ENCODE results near the gene RGS4. TPM values are rescaled to one million over a fixed set of nuclear protein-coding genes. Genes with fewer than 3 reads are reported as not detected.
A peak's percentile ranks its signal among the peaks of the same experiment; 100 is the strongest.

The RGS4 gene
- total and polyA plus RNA-seq, 9 donors, result 0.85 to 3.8 (median 1.8) TPM

DNA sequence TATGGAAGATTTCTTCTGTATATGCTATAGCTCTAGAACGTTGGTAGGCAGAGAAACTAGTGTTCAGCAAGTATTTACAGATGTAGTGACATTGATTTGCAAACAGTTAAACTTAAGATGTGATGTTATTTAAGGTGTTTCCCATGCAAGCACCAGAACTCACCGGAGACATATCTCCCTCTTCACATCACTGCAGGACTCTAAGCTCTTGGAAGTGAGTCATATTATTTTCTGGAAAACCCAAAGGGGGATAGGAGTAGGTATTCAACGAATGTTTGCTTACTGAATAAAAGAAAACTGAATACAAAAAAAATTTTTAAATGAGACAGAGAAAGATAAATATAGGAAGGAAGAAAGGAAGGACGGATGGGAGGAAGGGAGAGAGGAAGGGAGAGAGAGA, 25.0 kb downstream of the RGS4 start:
- H3K4me1 ChIP-seq (ENCODE audit: control insufficient read depth, insufficient read depth, low read length), result no peaks in the 10 kb centered on the region
- no peak overlapping the region for H3K27ac ChIP-seq (ENCODE audit: low read length)
- H3K36me3 ChIP-seq (ENCODE audit: control insufficient read depth, insufficient read depth, low read length), result no peaks in the 10 kb centered on the region
- no peaks in the 10 kb centered on the region for H3K9me3 ChIP-seq (replicated peaks; ENCODE audit: control insufficient read depth, low read depth, low read length)
- no peak overlapping the region for H3K4me3 ChIP-seq (ENCODE audit: low read length)
- H3K27me3 ChIP-seq (ENCODE audit: control insufficient read depth, insufficient read depth, low read length), result no peaks in the 10 kb centered on the region
- no CpG with 5 or more reads among the region's 4 CpGs for WGBS (ENCODE audit: insufficient coverage)
- DNase-seq, result no peak

DNA sequence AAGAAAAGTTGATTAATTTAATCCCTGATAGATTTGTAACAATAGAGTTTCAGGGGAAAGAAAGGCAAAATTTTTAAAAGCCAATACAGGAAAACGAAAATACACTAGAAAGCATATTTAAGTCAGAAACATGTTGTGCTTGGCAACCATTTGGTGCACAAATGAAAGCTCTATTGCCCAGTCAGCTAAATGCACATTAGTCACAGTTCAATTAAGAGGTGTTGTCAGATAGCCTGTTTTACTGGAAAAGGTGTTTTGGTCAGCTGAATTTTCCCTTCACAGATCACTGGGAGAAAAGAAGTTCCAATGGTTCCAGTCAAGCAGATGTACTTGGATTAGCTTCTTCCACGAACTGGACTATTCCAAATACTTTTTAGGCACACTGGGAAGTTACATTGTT, 25.4 kb downstream of the RGS4 start:
- H3K4me1 ChIP-seq (ENCODE audit: control insufficient read depth, insufficient read depth, low read length), result no peaks in the 10 kb centered on the region
- no peaks in the 10 kb centered on the region for H3K36me3 ChIP-seq (ENCODE audit: control insufficient read depth, insufficient read depth, low read length)
- no CpG with 5 or more reads among the region's 2 CpGs for WGBS (ENCODE audit: insufficient coverage)
- DNase-seq, result no peak
- H3K27ac ChIP-seq (ENCODE audit: low read length), result no peak overlapping the region
- H3K9me3 ChIP-seq (replicated peaks; ENCODE audit: control insufficient read depth, low read depth, low read length), result no peaks in the 10 kb centered on the region
- H3K4me3 ChIP-seq (ENCODE audit: low read length), result no peak overlapping the region
- H3K27me3 ChIP-seq (ENCODE audit: control insufficient read depth, insufficient read depth, low read length), result no peaks in the 10 kb centered on the region

- WGBS (ENCODE audit: insufficient coverage), result no CpG with 5 or more reads among the region's 1 CpG
Observed at GRCh38 chr1:163095213-163095612, 26.1 kb downstream of the RGS4 start.

GRCh38 chr1:163102590-163102989, 33.4 kb downstream of the RGS4 start:
- no peaks in the 10 kb centered on the region for H3K27me3 ChIP-seq (ENCODE audit: control insufficient read depth, insufficient read depth, low read length)
- H3K27ac ChIP-seq (ENCODE audit: low read length), result no peak overlapping the region
- no peaks in the 10 kb centered on the region for H3K36me3 ChIP-seq (ENCODE audit: control insufficient read depth, insufficient read depth, low read length)
- H3K4me3 ChIP-seq (ENCODE audit: low read length), result no peak overlapping the region
- 40% methylated on average over 1 of the region's 1 CpG for WGBS (ENCODE audit: insufficient coverage)
- no peaks in the 10 kb centered on the region for H3K4me1 ChIP-seq (ENCODE audit: control insufficient read depth, insufficient read depth, low read length)
- no peaks in the 10 kb centered on the region for H3K9me3 ChIP-seq (replicated peaks; ENCODE audit: control insufficient read depth, low read depth, low read length)
- peak; percentile 53 for DNase-seq

More at GRCh38 chr1:163095213-163095612, 26.1 kb downstream of the RGS4 start:
- no peaks in the 10 kb centered on the region for H3K9me3 ChIP-seq (replicated peaks; ENCODE audit: control insufficient read depth, low read depth, low read length)
- H3K4me3 ChIP-seq (ENCODE audit: low read length), result no peak overlapping the region
- no peak for DNase-seq
- H3K36me3 ChIP-seq (ENCODE audit: control insufficient read depth, insufficient read depth, low read length), result no peaks in the 10 kb centered on the region
- no peaks in the 10 kb centered on the region for H3K27me3 ChIP-seq (ENCODE audit: control insufficient read depth, insufficient read depth, low read length)
- H3K27ac ChIP-seq (ENCODE audit: low read length), result no peak overlapping the region
- H3K4me1 ChIP-seq (ENCODE audit: control insufficient read depth, insufficient read depth, low read length), result no peaks in the 10 kb centered on the region

GRCh38 chr1:163104385-163105099, 35.4 kb downstream of the RGS4 start:
- no peak overlapping the region for H3K4me3 ChIP-seq (ENCODE audit: low read length)
- no peaks in the 10 kb centered on the region for H3K27me3 ChIP-seq (ENCODE audit: control insufficient read depth, insufficient read depth, low read length)
- H3K36me3 ChIP-seq (ENCODE audit: control insufficient read depth, insufficient read depth, low read length), result no peaks in the 10 kb centered on the region
- WGBS (ENCODE audit: insufficient coverage), result 57% methylated on average over 2 of the region's 4 CpGs
- no peak overlapping the region for H3K27ac ChIP-seq (ENCODE audit: low read length)
- H3K9me3 ChIP-seq (replicated peaks; ENCODE audit: control insufficient read depth, low read depth, low read length), result no peaks in the 10 kb centered on the region
- no peak for DNase-seq
- H3K4me1 ChIP-seq (ENCODE audit: control insufficient read depth, insufficient read depth, low read length), result no peaks in the 10 kb centered on the region

DNA sequence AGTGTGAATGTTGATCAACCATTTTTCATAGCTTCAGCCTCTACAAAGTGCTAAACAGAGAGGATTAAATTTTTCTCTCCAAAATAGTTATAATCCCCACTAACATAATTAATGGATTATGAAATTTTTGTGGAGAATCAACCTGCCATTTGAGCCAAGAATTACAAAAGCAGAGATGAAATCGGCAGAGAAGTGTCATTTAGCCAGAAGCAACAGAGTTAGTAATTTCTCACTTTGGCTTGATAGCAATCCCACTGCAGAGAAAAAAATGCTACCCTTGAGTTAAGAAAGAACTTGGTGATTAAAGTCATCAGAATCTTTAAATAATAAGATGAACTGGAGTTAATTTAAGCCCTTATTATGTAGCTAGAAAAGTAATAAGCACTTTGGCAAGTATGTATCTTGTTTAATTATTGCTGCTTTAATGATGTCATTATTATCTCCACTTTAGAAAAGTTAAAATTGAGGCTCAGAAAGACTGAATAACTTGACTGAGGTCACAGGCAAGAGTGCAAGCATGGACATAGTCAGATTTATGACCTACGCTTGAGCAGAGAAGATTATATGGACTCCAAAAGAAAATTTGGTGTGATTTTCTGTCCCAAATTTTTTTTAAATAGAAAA, 37.3 kb downstream of the RGS4 start:
- H3K27ac ChIP-seq (ENCODE audit: low read length), result no peak overlapping the region
- H3K27me3 ChIP-seq (ENCODE audit: control insufficient read depth, insufficient read depth, low read length), result no peaks in the 10 kb centered on the region
- DNase-seq, result no peak
- no peak overlapping the region for H3K4me3 ChIP-seq (ENCODE audit: low read length)
- WGBS (ENCODE audit: insufficient coverage), result 80% methylated on average over 1 of the region's 2 CpGs
- no peaks in the 10 kb centered on the region for H3K9me3 ChIP-seq (replicated peaks; ENCODE audit: control insufficient read depth, low read depth, low read length)
- no peaks in the 10 kb centered on the region for H3K36me3 ChIP-seq (ENCODE audit: control insufficient read depth, insufficient read depth, low read length)
- H3K4me1 ChIP-seq (ENCODE audit: control insufficient read depth, insufficient read depth, low read length), result no peaks in the 10 kb centered on the region

GRCh38 chr1:163107655-163108054, 38.5 kb downstream of the RGS4 start:
- H3K27ac ChIP-seq (ENCODE audit: low read length), result no peak overlapping the region
- no peak for DNase-seq
- no CpG with 5 or more reads among the region's 5 CpGs for whole genome bisulfite sequencing (ENCODE audit: insufficient coverage)
- no peaks in the 10 kb centered on the region for H3K36me3 ChIP-seq (ENCODE audit: control insufficient read depth, insufficient read depth, low read length)
- no peaks in the 10 kb centered on the region for H3K27me3 ChIP-seq (ENCODE audit: control insufficient read depth, insufficient read depth, low read length)
- no peaks in the 10 kb centered on the region for H3K9me3 ChIP-seq (replicated peaks; ENCODE audit: control insufficient read depth, low read depth, low read length)
- no peak overlapping the region for H3K4me3 ChIP-seq (ENCODE audit: low read length)
- no peaks in the 10 kb centered on the region for H3K4me1 ChIP-seq (ENCODE audit: control insufficient read depth, insufficient read depth, low read length)

- H3K4me3 ChIP-seq (ENCODE audit: low read length), result no peak overlapping the region
- no CpG with 5 or more reads among the region's 1 CpG for WGBS (ENCODE audit: insufficient coverage)
- H3K9me3 ChIP-seq (replicated peaks; ENCODE audit: control insufficient read depth, low read depth, low read length), result no peaks in the 10 kb centered on the region
- no peaks in the 10 kb centered on the region for H3K4me1 ChIP-seq (ENCODE audit: control insufficient read depth, insufficient read depth, low read length)
- H3K36me3 ChIP-seq (ENCODE audit: control insufficient read depth, insufficient read depth, low read length), result no peaks in the 10 kb centered on the region
- no peaks in the 10 kb centered on the region for H3K27me3 ChIP-seq (ENCODE audit: control insufficient read depth, insufficient read depth, low read length)
- H3K27ac ChIP-seq (ENCODE audit: low read length), result no peak overlapping the region
- no peak for DNase-seq
Observed at GRCh38 chr1:163115887-163116286, 46.7 kb downstream of the RGS4 start.

DNA sequence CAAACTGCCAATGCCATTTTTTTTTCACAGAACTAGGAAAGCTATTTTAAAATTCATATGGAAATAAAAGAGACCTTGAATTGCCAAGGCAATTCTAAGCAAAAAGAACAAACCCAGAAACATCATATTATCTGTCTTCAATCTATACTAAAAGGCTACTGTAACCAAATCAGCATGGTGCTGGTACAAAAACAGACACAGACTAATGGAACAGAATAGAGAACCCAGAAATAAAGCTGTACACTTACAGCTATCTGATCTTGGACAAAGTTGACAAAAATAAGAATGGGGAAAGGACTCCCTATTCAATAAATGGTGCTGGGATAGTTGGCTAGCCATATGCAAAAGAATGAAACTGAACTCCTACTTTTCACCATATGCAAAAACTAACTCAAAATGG, 50.5 kb downstream of the RGS4 start:
- Histone ChIP-seq H3K4me3 (ENCODE audit: low read length) (no peak overlapping the region), H3K4me1 (ENCODE audit: control insufficient read depth, insufficient read depth, low read length) (no peaks in the 10 kb centered on the region), H3K27ac (ENCODE audit: low read length) (no peak overlapping the region), H3K36me3 (ENCODE audit: control insufficient read depth, insufficient read depth, low read length) (no peaks in the 10 kb centered on the region), H3K27me3 (ENCODE audit: control insufficient read depth, insufficient read depth, low read length) (no peaks in the 10 kb centered on the region), H3K9me3 (replicated peaks; ENCODE audit: control insufficient read depth, low read depth, low read length) (no peaks in the 10 kb centered on the region)
- DNase-seq, result no peak

- H3K4me3 ChIP-seq (ENCODE audit: low read length), result no peak overlapping the region
- DNase-seq, result no peak
- H3K27ac ChIP-seq (ENCODE audit: low read length), result no peak overlapping the region
- no peaks in the 10 kb centered on the region for H3K36me3 ChIP-seq (ENCODE audit: control insufficient read depth, insufficient read depth, low read length)
- no peaks in the 10 kb centered on the region for H3K4me1 ChIP-seq (ENCODE audit: control insufficient read depth, insufficient read depth, low read length)
- no CpG with 5 or more reads among the region's 1 CpG for WGBS (ENCODE audit: insufficient coverage)
- H3K9me3 ChIP-seq (replicated peaks; ENCODE audit: control insufficient read depth, low read depth, low read length), result no peaks in the 10 kb centered on the region
- no peaks in the 10 kb centered on the region for H3K27me3 ChIP-seq (ENCODE audit: control insufficient read depth, insufficient read depth, low read length)
Observed at GRCh38 chr1:163120372-163120771, 51.2 kb downstream of the RGS4 start.
